ENCODE measurements around the gene NKX2-8. TPM values are rescaled to one million over a fixed set of nuclear protein-coding genes. Genes with fewer than 3 reads are reported as not detected.

NKX2-8 gene
- total and polyA plus RNA-seq, 2 donors (not counting 1 experiment from before 2014, with no cell fraction given): not detected

- POLR2A ChIA-PET: no interaction called here
- no peak overlapping the region for H3K27ac Mint-ChIP-seq
- no peak for DNase-seq
- no peak overlapping the region for H3K4me3 ChIP-seq (ENCODE audit: control extremely low read depth in 1 of 5, extremely low read depth in 1 of 5, insufficient read depth in 1 of 5, low read depth in 2 of 5, low read length in 4 of 5)
- H3K79me2 ChIP-seq (ENCODE audit: control insufficient read depth, insufficient read depth, low read length): no peaks in the 10 kb centered on the region
- ATAC-seq (ENCODE audit: low read depth): no peak
- no peak overlapping the region for H3K9ac ChIP-seq (ENCODE audit: low read length)
- intact Hi-C loops (cut with micrococcal nuclease): no loop called here
- H3K27me3 Mint-ChIP-seq: peaks cover 27% of the 10 kb centered on the region
- H3K4me1 ChIP-seq (ENCODE audit: control insufficient read depth in 2 of 2, insufficient read depth in 2 of 2, low read length in 2 of 2): peaks cover 0 to 6% of the 10 kb centered on the region in 2 donors
- H3K4me1 Mint-ChIP-seq: no peaks in the 10 kb centered on the region
- H3K9me3 ChIP-seq (ENCODE audit: control extremely low read depth in 1 of 3, control insufficient read depth in 2 of 3, insufficient read depth in 1 of 3, low read length in 2 of 3): peaks cover 0 to 36% (median 0%) of the 10 kb centered on the region in 3 donors
- H3K4me3 Mint-ChIP-seq: no peak overlapping the region
- no peaks in the 10 kb centered on the region for H3K9me3 Mint-ChIP-seq (ENCODE audit: insufficient read depth)
- H3K27me3 ChIP-seq (replicated peaks in 1 of 4; ENCODE audit: control extremely low read depth in 1 of 4, control insufficient read depth in 3 of 4, insufficient read depth in 4 of 4, low read length in 3 of 4): peaks cover 0 to 46% (median 18%) of the 10 kb centered on the region in 4 experiments
- TF ChIP-seq CTCF (IDR thresholded peaks at IDR 0.05) (no peak), EZH2 (IDR thresholded peaks at IDR 0.05; ENCODE audit: borderline replicate concordance, insufficient read depth, low read depth, low read length, poor library complexity, severe bottlenecking) (no peak)
- CTCF ChIA-PET: no interaction called here
- no peaks in the 10 kb centered on the region for H3K36me3 ChIP-seq (replicated peaks in 1 of 2; ENCODE audit: control extremely low read depth in 1 of 2, control insufficient read depth in 1 of 2, extremely low read depth in 1 of 2, insufficient read depth in 2 of 2, low read length in 1 of 2)
- H2AFZ ChIP-seq (ENCODE audit: insufficient read depth, low read depth, low read length, poor library complexity, severe bottlenecking): no peak overlapping the region
- H4K20me1 ChIP-seq (ENCODE audit: control insufficient read depth, insufficient read depth, low read length, poor library complexity, severe bottlenecking): no peaks in the 10 kb centered on the region
- no peak overlapping the region for H3K4me2 ChIP-seq (replicated peaks; ENCODE audit: low read depth, low read length, poor library complexity, severe bottlenecking)
- 37% methylated on average over 4 of the region's 4 CpGs for WGBS (ENCODE audit: insufficient coverage)
- H3K27ac ChIP-seq (ENCODE audit: low read length in 2 of 2): no peak overlapping the region
These were observed 3.3 kb downstream of the NKX2-8 start for GRCh38 chr14:36579001-36579555.

- Mint-ChIP-seq H3K4me3 (no peak overlapping the region), H3K9me3 (ENCODE audit: insufficient read depth) (peaks cover 2% of the 10 kb centered on the region), H3K27me3 (peaks cover 6% of the 10 kb centered on the region), H3K4me1 (no peaks in the 10 kb centered on the region), H3K27ac (no peak overlapping the region)
- ATAC-seq (ENCODE audit: low read depth) (no peak), DNase-seq (no peak)
- no peaks in the 10 kb centered on the region for H3K27me3 ChIP-seq (replicated peaks in 1 of 4; ENCODE audit: control extremely low read depth in 1 of 4, control insufficient read depth in 3 of 4, insufficient read depth in 4 of 4, low read length in 3 of 4)
- WGBS (ENCODE audit: insufficient coverage): no CpG with 5 or more reads among the region's 2 CpGs
- H3K4me1 ChIP-seq (ENCODE audit: control insufficient read depth in 2 of 2, insufficient read depth in 2 of 2, low read length in 2 of 2): no peaks in the 10 kb centered on the region
- H3K9me3 ChIP-seq (ENCODE audit: control extremely low read depth in 1 of 3, control insufficient read depth in 2 of 3, insufficient read depth in 1 of 3, low read length in 2 of 3): no peaks in the 10 kb centered on the region
- no peak overlapping the region for H3K27ac ChIP-seq (ENCODE audit: low read length in 2 of 2)
- ChIA-PET CTCF (no interaction called here), POLR2A (no interaction called here)
- no peak overlapping the region for H3K4me2 ChIP-seq (replicated peaks; ENCODE audit: low read depth, low read length, poor library complexity, severe bottlenecking)
- H3K9ac ChIP-seq (ENCODE audit: low read length): no peak overlapping the region
- H4K20me1 ChIP-seq (ENCODE audit: control insufficient read depth, insufficient read depth, low read length, poor library complexity, severe bottlenecking): no peaks in the 10 kb centered on the region
- H3K4me3 ChIP-seq (ENCODE audit: control extremely low read depth in 1 of 5, extremely low read depth in 1 of 5, insufficient read depth in 1 of 5, low read depth in 2 of 5, low read length in 4 of 5): no peak overlapping the region
- no peaks in the 10 kb centered on the region for H3K79me2 ChIP-seq (ENCODE audit: control insufficient read depth, insufficient read depth, low read length)
- TF ChIP-seq EZH2 (IDR thresholded peaks at IDR 0.05; ENCODE audit: borderline replicate concordance, insufficient read depth, low read depth, low read length, poor library complexity, severe bottlenecking) (no peak), CTCF (IDR thresholded peaks at IDR 0.05) (no peak)
- intact Hi-C loops (cut with micrococcal nuclease): no loop called here
- no peaks in the 10 kb centered on the region for H3K36me3 ChIP-seq (replicated peaks in 1 of 2; ENCODE audit: control extremely low read depth in 1 of 2, control insufficient read depth in 1 of 2, extremely low read depth in 1 of 2, insufficient read depth in 2 of 2, low read length in 1 of 2)
- no peak overlapping the region for H2AFZ ChIP-seq (ENCODE audit: insufficient read depth, low read depth, low read length, poor library complexity, severe bottlenecking)
These were observed 12.3 kb downstream of the NKX2-8 start for GRCh38 chr14:36570065-36570464.

Measured in B cell (primary cell).